Measurements from ENCODE around the gene ROR1. TPM values are rescaled to one million over a fixed set of nuclear protein-coding genes. Genes with fewer than 3 reads are reported as not detected.

The ROR1 gene
- total and polyA plus RNA-seq, 9 of the 15 experiments (the other 6 are each of a cell fraction or from before 2014, with no cell fraction given): 0.02 TPM; not detected in 8

GRCh38 chr1:63976006-63976405 is 202.2 kb downstream of the ROR1 start:
- H3K4me2 ChIP-seq (ENCODE audit: insufficient read depth, low read length): no peak overlapping the region
- no peaks in the 10 kb centered on the region for H3K9me3 ChIP-seq (replicated peaks; ENCODE audit: control insufficient read depth, insufficient read depth, low read depth, low read length)
- no peak for TF ChIP-seq CC2D1A (IDR thresholded peaks at IDR 0.05)
- no peak for TF ChIP-seq PHTF2 (CRISPR knock-in tag; IDR thresholded peaks at IDR 0.05)
- TF ChIP-seq GATAD2A (IDR thresholded peaks at IDR 0.05): no peak
- TF ChIP-seq RNF2 (IDR thresholded peaks at IDR 0.05): no peak
- TF ChIP-seq HDGF (IDR thresholded peaks at IDR 0.05): no peak
- TF ChIP-seq ZBTB43 (CRISPR knock-in tag; IDR thresholded peaks at IDR 0.05): no peak
- TF ChIP-seq SRF (CRISPR knock-in tag; IDR thresholded peaks at IDR 0.05): no peak
- no peak for TF ChIP-seq RNF219 (CRISPR knock-in tag; IDR thresholded peaks at IDR 0.05)
- no peak for TF ChIP-seq GATAD2B (IDR thresholded peaks at IDR 0.05; ENCODE audit: borderline replicate concordance)
- ChIA-PET POLR2A (no interaction called here), CTCF (ENCODE audit: low intra/inter-chr PET ratio) (no interaction called here)
- no peak for DNase-seq (ENCODE audit: extremely low read depth in 1 of 4, low spot score in 3 of 4)
- WGBS (ENCODE audit: insufficient coverage, low coverage, missing lambda C conversion rate): 0% methylated on average over 1 of the region's 1 CpG
- no peaks in the 10 kb centered on the region for H3K36me3 ChIP-seq (ENCODE audit: control insufficient read depth, insufficient read depth, low read length)
- in situ Hi-C loops (cut with MboI): no loop called here
- no peak overlapping the region for H3K9ac ChIP-seq (ENCODE audit: insufficient read depth in 1 of 2, low read depth in 2 of 2, low read length in 2 of 2)
- H3K79me2 ChIP-seq (ENCODE audit: control insufficient read depth, insufficient read depth, low read length): no peaks in the 10 kb centered on the region
- no peaks in the 10 kb centered on the region for H3K4me1 ChIP-seq (replicated peaks in 1 of 2; ENCODE audit: control insufficient read depth in 2 of 2, insufficient read depth in 2 of 2, low read length in 2 of 2)
- H3K27me3 ChIP-seq (ENCODE audit: control insufficient read depth in 2 of 2, insufficient read depth in 2 of 2, low read length in 2 of 2): no peaks in the 10 kb centered on the region
- no peak for FAIRE-seq
- no peak overlapping the region for H2AFZ ChIP-seq (ENCODE audit: low read depth, low read length)
- ATAC-seq: no peak
- H3K9me1 ChIP-seq (ENCODE audit: control insufficient read depth, insufficient read depth, low read length): no peaks in the 10 kb centered on the region
- H3K4me3 ChIP-seq: no peak overlapping the region
- BruUV-seq (replicated peaks): no TSS peak
- intact Hi-C loops (cut with micrococcal nuclease): no loop called here
- H4K20me1 ChIP-seq (replicated peaks; ENCODE audit: control insufficient read depth, insufficient read depth, low read length): no peaks in the 10 kb centered on the region
- no peak overlapping the region for H3K27ac ChIP-seq (ENCODE audit: extremely low read depth, low read depth, low read length)
